DMS153 (cell line): ENCODE results near the gene MBOAT2.

Experiments used
- DNase-seq: peaks from one replicate; lab custom pipeline; 2025; lab: John Stamatoyannopoulos, UW

MBOAT2 gene

DNA sequence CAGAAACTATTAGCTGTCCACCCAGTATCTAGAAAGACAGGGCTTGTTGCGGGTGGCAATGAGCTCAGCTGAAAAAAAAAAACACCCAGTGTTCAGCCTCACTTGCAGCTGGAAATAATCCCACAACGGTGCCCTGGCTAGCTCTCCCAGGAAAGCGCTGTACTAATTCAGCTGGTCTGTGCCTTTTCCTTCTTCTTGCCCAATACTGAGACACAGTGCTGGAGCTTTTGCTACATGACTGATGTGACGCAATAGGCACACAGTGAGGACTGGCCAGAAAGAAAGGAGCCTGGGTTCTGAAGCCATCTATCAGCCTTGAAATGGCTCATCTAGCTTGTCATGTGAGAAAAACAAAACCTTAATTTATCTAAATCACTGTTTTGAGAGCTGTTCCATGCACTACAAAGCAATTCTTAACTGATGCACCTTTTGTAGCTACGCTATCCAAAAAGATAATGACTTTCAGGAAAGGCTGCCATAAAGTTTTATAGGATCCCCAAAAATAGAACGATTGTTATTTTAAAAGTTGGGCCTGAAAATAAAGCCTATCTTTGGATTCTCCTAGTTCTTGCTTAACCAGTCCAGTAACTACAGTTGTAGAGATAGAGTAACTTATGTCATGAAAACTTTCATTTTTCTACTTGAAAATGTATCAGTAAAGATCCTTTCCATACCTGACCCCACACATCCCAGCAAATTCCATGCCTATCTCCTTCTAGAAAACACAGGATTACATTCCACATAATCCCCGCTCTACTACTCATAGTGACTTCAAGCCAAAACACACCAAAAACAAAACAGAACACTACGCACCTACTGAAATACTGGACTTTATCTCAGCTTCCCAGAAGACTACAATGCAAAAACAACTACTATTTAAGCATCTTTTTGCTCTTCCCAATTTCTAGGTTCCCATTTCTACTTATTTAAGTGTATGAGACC is 181.9 kb downstream of the MBOAT2 start:
- no peak for DNase-seq

GRCh38 chr2:8819948-8820347 is 183.5 kb downstream of the MBOAT2 start:
- no peak for DNase-seq

DNA sequence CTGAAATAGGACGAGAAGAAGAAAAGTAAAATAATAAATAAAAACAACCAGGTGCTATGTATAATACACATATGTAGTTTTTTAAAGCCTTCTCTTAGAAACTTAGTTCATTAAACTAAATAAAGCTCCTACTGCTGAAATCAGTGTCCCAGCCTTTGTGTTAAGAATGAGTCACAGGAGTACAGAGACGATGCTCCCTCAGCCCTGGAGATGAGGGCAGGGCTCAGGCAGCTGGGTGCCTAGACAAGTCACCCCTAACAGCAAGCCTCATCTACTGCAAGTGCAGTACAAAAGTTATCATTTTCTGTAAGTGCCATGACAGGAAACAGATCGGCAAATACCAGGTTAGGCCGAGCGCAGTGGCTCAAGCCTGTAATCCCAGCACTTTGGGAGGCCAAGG is 184.3 kb downstream of the MBOAT2 start:
- no peak for DNase-seq

DNA sequence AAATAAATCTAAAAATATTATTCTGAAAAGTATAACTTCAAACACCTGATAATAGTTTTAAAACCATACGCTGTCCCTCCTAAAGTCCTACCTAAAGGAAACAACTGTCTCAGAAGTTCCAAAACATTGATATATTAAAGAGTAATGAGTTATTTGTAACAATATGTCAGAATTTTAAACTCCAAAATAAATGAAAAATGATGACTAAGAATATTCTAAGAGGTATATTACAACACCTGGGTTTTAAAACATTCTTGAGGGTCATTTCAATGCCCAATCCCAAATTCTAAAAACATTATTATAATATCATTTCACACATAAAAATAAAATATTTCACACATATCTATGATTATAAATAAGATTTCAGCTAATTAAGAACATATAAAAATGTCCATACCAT is 186.3 kb downstream of the MBOAT2 start:
- DNase-seq, result no peak

DNA sequence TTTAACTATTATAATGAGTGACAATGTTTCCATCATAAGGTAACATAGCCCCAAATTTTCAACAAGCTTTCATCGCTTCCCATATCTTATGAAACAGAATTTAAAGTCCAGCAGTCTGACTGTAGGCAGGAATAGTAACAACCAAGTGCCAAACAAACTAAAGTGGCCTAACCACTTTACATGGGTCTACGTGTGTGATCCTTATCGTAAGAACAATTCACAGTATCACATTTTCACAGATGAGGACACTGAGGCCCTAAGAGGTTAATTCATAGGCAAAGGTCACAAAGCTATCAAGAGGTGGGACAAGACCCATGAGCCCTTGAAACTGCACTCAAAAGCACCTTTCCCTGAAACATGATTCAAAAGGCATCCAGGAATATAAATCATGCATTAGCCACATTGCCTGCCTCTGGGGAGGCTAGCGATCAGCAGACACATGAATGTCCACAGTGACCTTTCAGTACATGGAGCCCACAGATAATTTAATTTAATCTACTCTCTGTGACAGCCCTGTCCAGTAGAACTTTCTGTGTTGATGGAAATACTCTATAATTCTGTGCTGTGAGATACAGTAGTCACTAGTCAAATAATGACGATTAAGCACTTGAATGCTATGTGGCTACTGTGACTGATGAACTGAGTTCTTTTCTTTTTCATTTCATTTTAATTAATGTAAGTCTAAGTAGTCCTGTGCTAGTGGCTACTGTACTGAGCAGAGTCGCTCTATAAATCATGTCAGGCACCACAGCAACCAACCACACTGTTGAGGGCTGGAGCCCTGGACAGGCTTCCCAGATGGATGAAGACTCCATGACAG is 196.4 kb downstream of the MBOAT2 start:
- DNase-seq, result no peak

DNA sequence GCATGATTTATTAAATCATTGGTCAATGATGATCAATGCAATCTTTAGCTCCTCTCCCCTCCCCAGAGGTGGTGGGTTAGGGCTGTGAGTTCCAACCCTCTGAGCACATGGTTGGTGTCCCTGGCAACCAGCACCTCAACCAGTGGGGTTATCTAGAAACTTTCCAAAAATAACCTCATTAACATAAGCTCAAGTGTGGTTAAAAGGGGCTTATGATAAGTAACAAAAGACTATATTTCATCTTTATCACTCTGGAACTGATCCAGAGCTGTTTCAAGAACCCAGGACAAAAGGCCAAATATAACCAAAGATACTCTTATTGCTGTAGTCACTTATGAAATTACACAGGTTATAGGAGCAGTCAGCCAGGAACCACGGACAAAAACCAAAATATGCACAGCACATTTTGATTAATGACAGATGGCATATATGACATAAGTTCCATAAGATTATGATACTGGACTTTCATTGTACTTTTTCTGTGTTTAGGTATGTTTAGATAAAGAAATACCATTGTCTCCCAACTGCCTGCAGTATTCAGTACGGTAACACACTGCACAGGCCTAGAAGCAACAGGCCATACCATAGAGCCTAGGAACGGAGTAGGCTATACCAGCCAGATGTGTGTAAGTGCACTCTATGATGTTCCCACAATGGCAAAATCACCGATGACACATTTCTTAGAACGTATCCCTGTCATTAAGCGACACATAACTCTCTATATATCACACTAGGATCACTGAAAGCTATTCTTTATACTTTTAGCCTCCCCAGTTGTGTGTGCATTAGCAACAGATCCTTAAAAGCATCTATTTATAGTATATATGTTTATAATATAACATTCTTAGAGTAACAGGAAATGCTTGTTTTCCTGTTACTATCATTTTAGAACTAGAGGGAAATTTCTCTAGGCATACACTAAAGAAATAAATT is 197.9 kb downstream of the MBOAT2 start:
- DNase-seq, result peak; percentile 5

- DNase-seq, result peak; percentile 77
Measured at GRCh38 chr2:8803658-8804379, 199.7 kb downstream of the MBOAT2 start.

- no peak for DNase-seq
Measured at GRCh38 chr2:8802741-8803140, 200.7 kb downstream of the MBOAT2 start.
